Panc1 (cell line): ENCODE data around the gene KIAA2012. TPM values are rescaled to one million over a fixed set of nuclear protein-coding genes. Genes with fewer than 3 reads are reported as not detected.
A peak's percentile ranks its signal among the peaks of the same experiment; 100 is the strongest.

Source experiments
- ATAC-seq: fragments of 200-7000 bp; cut with Tn5 transposase; 2 replicates; pipeline ENCODE4 v1.9.1; 2020; ENCODE audit warnings: mild to moderate bottlenecking, moderate library complexity
- BruUV-seq: library from RNA; stranded (reverse); fragments of 400-500 nt; replicated peaks from 2 replicates; lab custom pipeline; 2021; lab: Mats Ljungman, UMichigan
- CTCF ChIA-PET: fragments of 300-600 bp; sonication (Branson Sonifier 250); formaldehyde crosslinking; loops from one replicate; lab custom pipeline; 2022; ENCODE audit warnings: antibody characterized with exemption; lab: Charles Lee
- POLR2A ChIA-PET: fragments of 300-600 bp; sonication (Branson Sonifier 250); formaldehyde crosslinking; loops from one replicate; lab custom pipeline; 2022; ENCODE audit warnings: antibody characterized with exemption; lab: Charles Lee
- DNase-seq: peaks from one replicate; pipeline ENCODE4 v3.0.0-alpha.2; 2010; ENCODE audit warnings: low read depth, low spot score
- H3K27ac ChIP-seq: 2 replicates; pipeline ENCODE4 v1.5.1; 2011; ENCODE audit warnings: mild to moderate bottlenecking, low read length, inconsistent platforms
- H3K27me3 ChIP-seq: fragments of 200-500 bp; sonication (Bioruptor generic); 2 replicates; pipeline ENCODE4 v1.6.0; 2014; ENCODE audit warnings: low read length, inconsistent platforms; ENCODE audit not compliant: control insufficient read depth, insufficient read depth
- H3K36me3 ChIP-seq: fragments of 200-500 bp; sonication (Bioruptor generic); 2 replicates; pipeline ENCODE4 v1.5.1; 2014; ENCODE audit warnings: inconsistent platforms, mild to moderate bottlenecking, low read length, moderate library complexity; ENCODE audit not compliant: control insufficient read depth, insufficient read depth
- H3K4me1 ChIP-seq: 2 replicates; pipeline ENCODE4 v1.5.1; 2011; ENCODE audit warnings: inconsistent platforms, mild to moderate bottlenecking, low read length, moderate library complexity; ENCODE audit not compliant: control insufficient read depth, insufficient read depth
- H3K4me3 ChIP-seq, 2 experiments: 2 replicates each; pipeline ENCODE4 v1.5.1; 2011 to 2012; ENCODE audit warnings: low read depth in 2 of 2, low read length in 2 of 2, mild to moderate bottlenecking in 2 of 2, inconsistent platforms in 1 of 2, moderate library complexity in 1 of 2
- H3K9me3 ChIP-seq: fragments of 200-500 bp; sonication (Bioruptor generic); 2 replicates; pipeline ENCODE4 v1.5.1; 2014; ENCODE audit warnings: low read depth, mild to moderate bottlenecking, inconsistent platforms, low read length, moderate library complexity; ENCODE audit not compliant: control insufficient read depth, insufficient read depth
- POLR2AphosphoS5 ChIP-seq: IDR thresholded peaks from 2 replicates; pipeline ENCODE4 v1.6.1; 2012; ENCODE audit warnings: mild to moderate bottlenecking, low read depth, low read length, moderate library complexity
- SIN3A ChIP-seq: IDR thresholded peaks from 2 replicates; pipeline ENCODE4 v1.6.1; 2012; ENCODE audit warnings: low read depth, mild to moderate bottlenecking, low read length, moderate library complexity, borderline replicate concordance; ENCODE audit not compliant: insufficient read depth
- TCF7L2 ChIP-seq: IDR thresholded peaks from 2 replicates; pipeline ENCODE4 v1.6.1; 2011; ENCODE audit warnings: mild to moderate bottlenecking, low read depth, low read length, inconsistent platforms
- in situ Hi-C: cut with HindIII; loops from 2 replicates; pipeline ENCODE4 v1.10.0; 2016; ENCODE audit warnings: low sequenced_read_pairs, low pct_unique_long_range_greater_than_20kb
- intact Hi-C: fragments of 100-400 bp; cut with micrococcal nuclease; formaldehyde crosslinking; loops from one replicate; pipeline ENCODE4 v1.10.0; 2022; ENCODE audit not compliant: unreplicated experiment
- total RNA-seq: library from RNA; stranded (reverse); gene quantifications from one replicate; pipeline ENCODE4 v1.2.1, GENCODE V29; 2021; ENCODE audit not compliant: unreplicated experiment
- TF ChIP-seq, protein P1 (sequence below): fragments of 450-650 bp; IDR thresholded peaks from 2 replicates; pipeline ENCODE4 v1.5.1; 2017; ENCODE audit warnings: mild to moderate bottlenecking
- TF ChIP-seq, protein P2 (sequence below), 2 experiments: IDR thresholded peaks; 2 replicates each; pipeline ENCODE4 v1.6.1; 2011 to 2012; ENCODE audit warnings: low read depth in 2 of 2, control low read depth in 1 of 2, low read length in 1 of 2, mild to moderate bottlenecking in 1 of 2, moderate library complexity in 1 of 2; ENCODE audit not compliant: insufficient read depth in 1 of 2

The KIAA2012 gene
- total RNA-seq, 1 experiment from 2014 or later: not detected

DNA sequence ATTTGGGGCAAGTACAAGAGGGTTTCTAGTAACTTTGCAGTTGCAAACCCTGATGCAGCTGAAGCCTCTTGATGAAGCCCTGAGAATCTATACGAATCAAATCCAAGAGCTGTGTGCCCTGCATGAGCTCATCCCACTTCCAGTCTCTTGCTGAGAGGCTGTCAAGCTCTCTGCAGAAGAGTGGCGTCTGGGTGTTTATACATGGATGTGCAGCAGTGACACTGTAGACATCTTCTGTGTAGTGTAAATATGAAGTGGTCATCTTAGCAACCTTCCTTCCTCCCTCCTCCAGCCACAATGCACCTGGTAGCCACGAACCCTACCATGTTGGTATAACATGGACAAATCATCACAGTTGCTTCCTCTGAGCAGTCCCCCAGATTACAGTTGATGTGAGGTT lies 18.4 kb upstream of the KIAA2012 start:
- in situ Hi-C loops (no loop called here), intact Hi-C loops (no loop called here)
- H3K27ac ChIP-seq: no peak overlapping the region
- TF ChIP-seq, protein P1, sequence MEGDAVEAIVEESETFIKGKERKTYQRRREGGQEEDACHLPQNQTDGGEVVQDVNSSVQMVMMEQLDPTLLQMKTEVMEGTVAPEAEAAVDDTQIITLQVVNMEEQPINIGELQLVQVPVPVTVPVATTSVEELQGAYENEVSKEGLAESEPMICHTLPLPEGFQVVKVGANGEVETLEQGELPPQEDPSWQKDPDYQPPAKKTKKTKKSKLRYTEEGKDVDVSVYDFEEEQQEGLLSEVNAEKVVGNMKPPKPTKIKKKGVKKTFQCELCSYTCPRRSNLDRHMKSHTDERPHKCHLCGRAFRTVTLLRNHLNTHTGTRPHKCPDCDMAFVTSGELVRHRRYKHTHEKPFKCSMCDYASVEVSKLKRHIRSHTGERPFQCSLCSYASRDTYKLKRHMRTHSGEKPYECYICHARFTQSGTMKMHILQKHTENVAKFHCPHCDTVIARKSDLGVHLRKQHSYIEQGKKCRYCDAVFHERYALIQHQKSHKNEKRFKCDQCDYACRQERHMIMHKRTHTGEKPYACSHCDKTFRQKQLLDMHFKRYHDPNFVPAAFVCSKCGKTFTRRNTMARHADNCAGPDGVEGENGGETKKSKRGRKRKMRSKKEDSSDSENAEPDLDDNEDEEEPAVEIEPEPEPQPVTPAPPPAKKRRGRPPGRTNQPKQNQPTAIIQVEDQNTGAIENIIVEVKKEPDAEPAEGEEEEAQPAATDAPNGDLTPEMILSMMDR: no peak
- no peak for TF ChIP-seq POLR2AphosphoS5
- no peak for TF ChIP-seq TCF7L2
- TF ChIP-seq, protein P2, sequence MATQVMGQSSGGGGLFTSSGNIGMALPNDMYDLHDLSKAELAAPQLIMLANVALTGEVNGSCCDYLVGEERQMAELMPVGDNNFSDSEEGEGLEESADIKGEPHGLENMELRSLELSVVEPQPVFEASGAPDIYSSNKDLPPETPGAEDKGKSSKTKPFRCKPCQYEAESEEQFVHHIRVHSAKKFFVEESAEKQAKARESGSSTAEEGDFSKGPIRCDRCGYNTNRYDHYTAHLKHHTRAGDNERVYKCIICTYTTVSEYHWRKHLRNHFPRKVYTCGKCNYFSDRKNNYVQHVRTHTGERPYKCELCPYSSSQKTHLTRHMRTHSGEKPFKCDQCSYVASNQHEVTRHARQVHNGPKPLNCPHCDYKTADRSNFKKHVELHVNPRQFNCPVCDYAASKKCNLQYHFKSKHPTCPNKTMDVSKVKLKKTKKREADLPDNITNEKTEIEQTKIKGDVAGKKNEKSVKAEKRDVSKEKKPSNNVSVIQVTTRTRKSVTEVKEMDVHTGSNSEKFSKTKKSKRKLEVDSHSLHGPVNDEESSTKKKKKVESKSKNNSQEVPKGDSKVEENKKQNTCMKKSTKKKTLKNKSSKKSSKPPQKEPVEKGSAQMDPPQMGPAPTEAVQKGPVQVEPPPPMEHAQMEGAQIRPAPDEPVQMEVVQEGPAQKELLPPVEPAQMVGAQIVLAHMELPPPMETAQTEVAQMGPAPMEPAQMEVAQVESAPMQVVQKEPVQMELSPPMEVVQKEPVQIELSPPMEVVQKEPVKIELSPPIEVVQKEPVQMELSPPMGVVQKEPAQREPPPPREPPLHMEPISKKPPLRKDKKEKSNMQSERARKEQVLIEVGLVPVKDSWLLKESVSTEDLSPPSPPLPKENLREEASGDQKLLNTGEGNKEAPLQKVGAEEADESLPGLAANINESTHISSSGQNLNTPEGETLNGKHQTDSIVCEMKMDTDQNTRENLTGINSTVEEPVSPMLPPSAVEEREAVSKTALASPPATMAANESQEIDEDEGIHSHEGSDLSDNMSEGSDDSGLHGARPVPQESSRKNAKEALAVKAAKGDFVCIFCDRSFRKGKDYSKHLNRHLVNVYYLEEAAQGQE (IDR thresholded peaks at IDR 0.05; ENCODE audit: insufficient read depth in 1 of 2, low read depth in 2 of 2, low read length in 1 of 2): no peak
- no peak for TF ChIP-seq SIN3A
- H3K27me3 ChIP-seq: peaks cover 3% of the 10 kb centered on the region; the same call in 1 of the 2 replicates
- no peak for DNase-seq
- no peak overlapping the region for H3K4me3 ChIP-seq
- H3K9me3 ChIP-seq: no peaks in the 10 kb centered on the region
- no peak for ATAC-seq
- no peaks in the 10 kb centered on the region for H3K36me3 ChIP-seq
- no TSS peak for BruUV-seq
- CTCF ChIA-PET: no interaction called here
- POLR2A ChIA-PET: no interaction called here
- H3K4me1 ChIP-seq: peaks cover 3% of the 10 kb centered on the region; the same call in 1 of the 2 replicates

DNA sequence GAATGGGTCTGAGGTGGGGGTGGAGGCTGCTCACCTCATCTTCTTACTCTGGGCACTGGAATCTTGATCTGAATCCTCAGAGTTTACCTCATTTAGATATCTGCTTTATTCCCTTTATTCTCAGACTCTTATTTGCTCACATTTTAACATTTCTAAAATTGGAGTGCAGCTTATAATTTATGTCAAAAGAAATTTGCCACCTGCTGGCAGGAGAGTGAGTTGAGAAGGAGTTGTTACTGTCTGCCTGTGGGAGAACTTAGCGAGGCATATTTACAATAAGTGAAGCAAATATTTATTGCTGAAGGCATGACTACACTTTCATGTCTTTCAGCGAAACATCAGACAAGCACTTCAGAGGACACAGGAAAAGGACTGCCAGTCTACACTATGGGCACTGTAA lies 16.4 kb upstream of the KIAA2012 start:
- H3K36me3 ChIP-seq: no peaks in the 10 kb centered on the region
- ATAC-seq (peak; percentile 74), DNase-seq (no peak)
- intact Hi-C loops (no loop called here), in situ Hi-C loops (no loop called here)
- ChIA-PET POLR2A (interaction anchor here (0.5 kb wide), 1 partner anchor 380 kb away, joined by 4 read pairs; no protein-coding TSS in a partner anchor), CTCF (no interaction called here)
- H3K27me3 ChIP-seq: peaks cover 3% of the 10 kb centered on the region; the same call in 1 of the 2 replicates
- H3K4me1 ChIP-seq: peaks cover 3% of the 10 kb centered on the region; the same call in 1 of the 2 replicates
- H3K4me3 ChIP-seq: no peak overlapping the region
- no peak for TF ChIP-seq TCF7L2
- no peak for TF ChIP-seq SIN3A
- TF ChIP-seq POLR2AphosphoS5: no peak
- TF ChIP-seq, protein P1: peak; percentile 52; the same call in 1 of the 2 replicates
- no peak overlapping the region for H3K27ac ChIP-seq
- no TSS peak for BruUV-seq
- no peaks in the 10 kb centered on the region for H3K9me3 ChIP-seq
